ENCODE data around the gene L3HYPDH. TPM values are rescaled to one million over a fixed set of nuclear protein-coding genes. Genes with fewer than 3 reads are reported as not detected.
A peak's percentile ranks its signal among the peaks of the same experiment; 100 is the strongest.

The L3HYPDH gene
- total and polyA plus RNA-seq, 2 of the 13 experiments (the other 11 are each of a cell fraction or from before 2014, with no cell fraction given) = 30.5 to 36.6 TPM

- TF ChIP-seq FOXK1 (CRISPR knock-in tag; IDR thresholded peaks at IDR 0.05; ENCODE audit: borderline replicate concordance, low read depth) = no peak
- TF ChIP-seq TIGD3 (CRISPR knock-in tag; IDR thresholded peaks at IDR 0.05; ENCODE audit: borderline replicate concordance) = peak; percentile 97
- TF ChIP-seq ZNF235 (CRISPR knock-in tag; IDR thresholded peaks at IDR 0.05; ENCODE audit: borderline replicate concordance) = peak; percentile 88; the same call in 1 of the 2 replicates
- peak; percentile 97 for TF ChIP-seq ZSCAN21 (CRISPR knock-in tag; IDR thresholded peaks at IDR 0.05; ENCODE audit: borderline replicate concordance)
- peak; percentile 86; the same call in 1 of the 2 replicates for TF ChIP-seq ZNF441 (CRISPR knock-in tag; IDR thresholded peaks at IDR 0.05; ENCODE audit: borderline replicate concordance)
- peak; percentile 93 for TF ChIP-seq KLF12 (CRISPR knock-in tag; IDR thresholded peaks at IDR 0.05; ENCODE audit: borderline replicate concordance)
- no peak for TF ChIP-seq RFX5 (IDR thresholded peaks at IDR 0.05; ENCODE audit: low read depth, low read length)
- TF ChIP-seq MAFK (conservative IDR thresholded peaks at IDR 0.05 in 1 of 2, IDR thresholded peaks at IDR 0.05 in 1 of 2; ENCODE audit: low read length in 2 of 2) = peak; percentile 70 to 84
- no peak; the same call in 1 of the 2 replicates for TF ChIP-seq ATF2 (CRISPR knock-in tag; IDR thresholded peaks at IDR 0.05)
- TF ChIP-seq NFE2L1 (CRISPR knock-in tag; IDR thresholded peaks at IDR 0.05; ENCODE audit: borderline replicate concordance) = peak; percentile 64; the same call in 1 of the 2 replicates
- TF ChIP-seq RFXANK (CRISPR knock-in tag; IDR thresholded peaks at IDR 0.05) = no peak
- peak; percentile 98 for TF ChIP-seq TERF1 (CRISPR knock-in tag; IDR thresholded peaks at IDR 0.05)
- TF ChIP-seq ZNF496 (CRISPR knock-in tag; IDR thresholded peaks at IDR 0.05; ENCODE audit: insufficient replicate concordance) = no peak
- peak; percentile 87 for TF ChIP-seq ZNF543 (CRISPR knock-in tag; IDR thresholded peaks at IDR 0.05)
- TF ChIP-seq ZBTB4 (CRISPR knock-in tag; IDR thresholded peaks at IDR 0.05; ENCODE audit: borderline replicate concordance) = peak; percentile 86; the same call in 1 of the 2 replicates
- peak in 1 of 2 experiments; percentile 82; a peak in 2 of 4 replicates for TF ChIP-seq KLF16 (CRISPR knock-in tag; IDR thresholded peaks at IDR 0.05)
- TF ChIP-seq KLF11 (CRISPR knock-in tag; IDR thresholded peaks at IDR 0.05) = no peak
- TF ChIP-seq XRCC5 (optimal IDR thresholded peaks at IDR 0.05; ENCODE audit: low read length) = peak; percentile 77
- peak; percentile 99 for TF ChIP-seq ZNF776 (CRISPR knock-in tag; IDR thresholded peaks at IDR 0.05)
- TF ChIP-seq MTA3 (CRISPR knock-in tag; IDR thresholded peaks at IDR 0.05) = no peak
These were observed at the start of gene L3HYPDH, which contains the start of gene JKAMP (continued) for GRCh38 chr14:59483819-59484638.
